Measurements from ENCODE around the gene FAM131B. TPM values are rescaled to one million over a fixed set of nuclear protein-coding genes. Genes with fewer than 3 reads are reported as not detected.

FAM131B gene
- total and polyA plus RNA-seq, 9 of the 15 experiments (the other 6 are each of a cell fraction or from before 2014, with no cell fraction given): 0.03 to 0.04 TPM; not detected in 7

DNA sequence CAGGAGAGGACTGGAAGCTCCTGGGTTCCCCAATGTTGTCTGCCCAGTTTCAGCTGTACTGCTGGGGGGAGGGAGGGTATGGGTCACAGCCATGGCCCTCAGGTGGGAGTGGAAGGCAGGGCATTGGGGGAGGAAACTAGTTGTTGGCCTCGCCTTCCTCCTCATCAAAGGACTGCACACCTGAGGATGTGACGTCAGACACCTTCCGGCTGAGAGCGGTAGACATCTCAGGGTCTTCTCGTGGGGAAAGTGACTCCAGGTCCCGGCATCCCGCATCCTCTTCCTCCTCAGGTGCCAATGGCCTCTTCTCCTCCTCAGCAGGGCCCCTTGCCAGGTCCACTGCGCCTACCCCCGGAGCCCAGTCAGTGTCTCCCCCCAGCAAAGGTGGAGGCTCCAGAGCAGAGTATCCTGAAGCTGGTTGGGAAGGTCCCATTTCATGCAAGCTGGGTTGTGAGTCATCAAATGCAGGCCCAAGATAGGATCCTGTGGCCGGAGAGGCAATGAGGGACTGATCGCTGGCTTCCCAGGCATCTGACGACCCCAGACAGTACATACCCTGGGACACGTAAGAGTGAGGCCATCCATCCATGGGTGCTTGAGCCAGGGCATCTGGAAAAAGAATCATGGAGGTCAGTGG lies 6.0 kb downstream of the FAM131B start:
- peaks cover 9% of the 10 kb centered on the region; the same call in 1 of the 2 replicates for H4K20me1 ChIP-seq (replicated peaks; ENCODE audit: control insufficient read depth, insufficient read depth, low read length)
- H3K27me3 ChIP-seq (ENCODE audit: control insufficient read depth in 2 of 2, insufficient read depth in 2 of 2, low read length in 2 of 2): peaks cover 67 to 82% of the 10 kb centered on the region in 2 experiments
- DNase-seq (ENCODE audit: extremely low read depth in 1 of 4, low spot score in 3 of 4) (no peak), ATAC-seq (no peak), FAIRE-seq (no peak)
- H3K4me2 ChIP-seq (ENCODE audit: insufficient read depth, low read length): no peak overlapping the region
- H3K9me3 ChIP-seq (replicated peaks; ENCODE audit: control insufficient read depth, insufficient read depth, low read depth, low read length): no peaks in the 10 kb centered on the region
- H3K79me2 ChIP-seq (ENCODE audit: control insufficient read depth, insufficient read depth, low read length): no peaks in the 10 kb centered on the region
- H3K9ac ChIP-seq (ENCODE audit: insufficient read depth in 1 of 2, low read depth in 2 of 2, low read length in 2 of 2): no peak overlapping the region
- H3K27ac ChIP-seq (ENCODE audit: extremely low read depth, low read depth, low read length): no peak overlapping the region
- CTCF ChIA-PET (ENCODE audit: low intra/inter-chr PET ratio): no interaction called here
- no peaks in the 10 kb centered on the region for H3K36me3 ChIP-seq (ENCODE audit: control insufficient read depth, insufficient read depth, low read length)
- POLR2A ChIA-PET: interaction anchor here (0.6 to 0.7 kb wide), 2 partner anchors 27 to 757 kb away, joined by 3 to 5 read pairs; no protein-coding TSS in a partner anchor
- H3K4me1 ChIP-seq (replicated peaks in 1 of 2; ENCODE audit: control insufficient read depth in 2 of 2, insufficient read depth in 2 of 2, low read length in 2 of 2): peaks cover 0 to 6% of the 10 kb centered on the region in 2 experiments; a peak in 2 of 5 replicates
- WGBS (ENCODE audit: insufficient coverage, low coverage, missing lambda C conversion rate): 7% methylated on average over 13 of the region's 13 CpGs
- peaks cover 3% of the 10 kb centered on the region for H3K9me1 ChIP-seq (ENCODE audit: control insufficient read depth, insufficient read depth, low read length)
- in situ Hi-C loops (cut with MboI): no loop called here
- no TSS peak for BruUV-seq (replicated peaks)
- intact Hi-C loops (cut with micrococcal nuclease): no loop called here
- no peak overlapping the region for H3K4me3 ChIP-seq
- no peak overlapping the region for H2AFZ ChIP-seq (ENCODE audit: low read depth, low read length)
- TF ChIP-seq COPS2 (conservative IDR thresholded peaks at IDR 0.05) (no peak), TCF7L2 (IDR thresholded peaks at IDR 0.05; ENCODE audit: low read depth, low read length) (no peak), TCF7 (IDR thresholded peaks at IDR 0.05; ENCODE audit: borderline replicate concordance) (no peak), GABPB1 (CRISPR knock-in tag; IDR thresholded peaks at IDR 0.05) (no peak), ZNF668 (CRISPR knock-in tag; IDR thresholded peaks at IDR 0.05) (no peak), ATF1 (CRISPR knock-in tag; IDR thresholded peaks at IDR 0.05) (no peak), ATF1 (tag; IDR thresholded peaks at IDR 0.05) (peak; percentile 53; the same call in 1 of the 2 replicates), ZNF551 (CRISPR knock-in tag; IDR thresholded peaks at IDR 0.05) (no peak), PHTF2 (CRISPR knock-in tag; IDR thresholded peaks at IDR 0.05) (no peak), TSC22D4 (tag; IDR thresholded peaks at IDR 0.05) (no peak), FOSL1 (tag; conservative IDR thresholded peaks at IDR 0.05) (peak; percentile 82)
- TF ChIP-seq, protein P1, sequence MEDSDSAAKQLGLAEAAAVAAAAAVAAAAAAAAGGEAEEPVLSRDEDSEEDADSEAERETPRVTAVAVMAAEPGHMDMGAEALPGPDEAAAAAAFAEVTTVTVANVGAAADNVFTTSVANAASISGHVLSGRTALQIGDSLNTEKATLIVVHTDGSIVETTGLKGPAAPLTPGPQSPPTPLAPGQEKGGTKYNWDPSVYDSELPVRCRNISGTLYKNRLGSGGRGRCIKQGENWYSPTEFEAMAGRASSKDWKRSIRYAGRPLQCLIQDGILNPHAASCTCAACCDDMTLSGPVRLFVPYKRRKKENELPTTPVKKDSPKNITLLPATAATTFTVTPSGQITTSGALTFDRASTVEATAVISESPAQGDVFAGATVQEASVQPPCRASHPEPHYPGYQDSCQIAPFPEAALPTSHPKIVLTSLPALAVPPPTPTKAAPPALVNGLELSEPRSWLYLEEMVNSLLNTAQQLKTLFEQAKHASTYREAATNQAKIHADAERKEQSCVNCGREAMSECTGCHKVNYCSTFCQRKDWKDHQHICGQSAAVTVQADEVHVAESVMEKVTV (CRISPR knock-in tag; IDR thresholded peaks at IDR 0.05): no peak
- TF ChIP-seq, protein P2, sequence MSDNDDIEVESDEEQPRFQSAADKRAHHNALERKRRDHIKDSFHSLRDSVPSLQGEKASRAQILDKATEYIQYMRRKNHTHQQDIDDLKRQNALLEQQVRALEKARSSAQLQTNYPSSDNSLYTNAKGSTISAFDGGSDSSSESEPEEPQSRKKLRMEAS (CRISPR knock-in tag; IDR thresholded peaks at IDR 0.05): no peak
- TF ChIP-seq, protein P3, sequence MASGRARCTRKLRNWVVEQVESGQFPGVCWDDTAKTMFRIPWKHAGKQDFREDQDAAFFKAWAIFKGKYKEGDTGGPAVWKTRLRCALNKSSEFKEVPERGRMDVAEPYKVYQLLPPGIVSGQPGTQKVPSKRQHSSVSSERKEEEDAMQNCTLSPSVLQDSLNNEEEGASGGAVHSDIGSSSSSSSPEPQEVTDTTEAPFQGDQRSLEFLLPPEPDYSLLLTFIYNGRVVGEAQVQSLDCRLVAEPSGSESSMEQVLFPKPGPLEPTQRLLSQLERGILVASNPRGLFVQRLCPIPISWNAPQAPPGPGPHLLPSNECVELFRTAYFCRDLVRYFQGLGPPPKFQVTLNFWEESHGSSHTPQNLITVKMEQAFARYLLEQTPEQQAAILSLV (tag; IDR thresholded peaks at IDR 0.05): no peak
- TF ChIP-seq, protein P4, sequence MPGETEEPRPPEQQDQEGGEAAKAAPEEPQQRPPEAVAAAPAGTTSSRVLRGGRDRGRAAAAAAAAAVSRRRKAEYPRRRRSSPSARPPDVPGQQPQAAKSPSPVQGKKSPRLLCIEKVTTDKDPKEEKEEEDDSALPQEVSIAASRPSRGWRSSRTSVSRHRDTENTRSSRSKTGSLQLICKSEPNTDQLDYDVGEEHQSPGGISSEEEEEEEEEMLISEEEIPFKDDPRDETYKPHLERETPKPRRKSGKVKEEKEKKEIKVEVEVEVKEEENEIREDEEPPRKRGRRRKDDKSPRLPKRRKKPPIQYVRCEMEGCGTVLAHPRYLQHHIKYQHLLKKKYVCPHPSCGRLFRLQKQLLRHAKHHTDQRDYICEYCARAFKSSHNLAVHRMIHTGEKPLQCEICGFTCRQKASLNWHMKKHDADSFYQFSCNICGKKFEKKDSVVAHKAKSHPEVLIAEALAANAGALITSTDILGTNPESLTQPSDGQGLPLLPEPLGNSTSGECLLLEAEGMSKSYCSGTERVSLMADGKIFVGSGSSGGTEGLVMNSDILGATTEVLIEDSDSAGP (CRISPR knock-in tag; IDR thresholded peaks at IDR 0.05): no peak
- TF ChIP-seq, protein P5, sequence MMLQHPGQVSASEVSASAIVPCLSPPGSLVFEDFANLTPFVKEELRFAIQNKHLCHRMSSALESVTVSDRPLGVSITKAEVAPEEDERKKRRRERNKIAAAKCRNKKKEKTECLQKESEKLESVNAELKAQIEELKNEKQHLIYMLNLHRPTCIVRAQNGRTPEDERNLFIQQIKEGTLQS (IDR thresholded peaks at IDR 0.05): 0 out of 2 replicates have a peak, but pooled peaks have one; percentile 20
- TF ChIP-seq, protein P5 (CRISPR knock-in tag; conservative IDR thresholded peaks at IDR 0.05): no peak
